Sigmoid colon (tissue), 4 donors: ENCODE data around the gene OOSP3.

Source experiments
- EP300 ChIP-seq, 4 donors: sonication (generic); formaldehyde crosslinking; IDR thresholded peaks; one replicate each; pipeline ENCODE4 v1.6.1; 2017; ENCODE audit warnings: antibody characterized with exemption in 4 of 4
- TF ChIP-seq, protein P1 (sequence below), 4 experiments: fragments of 450-650 bp in 3 of 4; fragments of 200-600 bp in 1 of 4; IDR thresholded peaks; one replicate each; pipeline ENCODE4 v1.5.1; 2016 to 2019; ENCODE audit warnings: antibody characterized with exemption in 4 of 4, mild to moderate bottlenecking in 3 of 4, moderate library complexity in 2 of 4

DNA sequence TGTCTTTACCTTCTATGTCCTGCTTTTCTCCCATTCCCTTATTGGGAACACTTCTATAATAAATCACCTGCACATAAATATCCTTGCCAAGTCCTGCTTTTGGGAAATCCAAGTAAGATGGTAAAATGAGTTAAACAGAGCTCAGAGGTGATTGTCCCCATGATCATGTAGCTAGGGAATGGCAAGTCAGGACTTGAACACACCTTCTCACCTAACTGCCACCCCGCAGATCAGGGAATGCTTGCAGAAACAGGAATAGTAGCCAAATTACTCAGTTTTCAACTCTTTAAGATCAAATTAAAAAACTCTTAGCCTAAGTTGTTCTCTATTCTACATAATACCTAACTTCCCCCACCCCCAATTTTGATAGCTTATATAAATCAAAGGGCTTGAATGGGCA lies 16.0 kb downstream of the OOSP3 start:
- TF ChIP-seq EP300 (IDR thresholded peaks at IDR 0.05) = no peak
- TF ChIP-seq, protein P1, sequence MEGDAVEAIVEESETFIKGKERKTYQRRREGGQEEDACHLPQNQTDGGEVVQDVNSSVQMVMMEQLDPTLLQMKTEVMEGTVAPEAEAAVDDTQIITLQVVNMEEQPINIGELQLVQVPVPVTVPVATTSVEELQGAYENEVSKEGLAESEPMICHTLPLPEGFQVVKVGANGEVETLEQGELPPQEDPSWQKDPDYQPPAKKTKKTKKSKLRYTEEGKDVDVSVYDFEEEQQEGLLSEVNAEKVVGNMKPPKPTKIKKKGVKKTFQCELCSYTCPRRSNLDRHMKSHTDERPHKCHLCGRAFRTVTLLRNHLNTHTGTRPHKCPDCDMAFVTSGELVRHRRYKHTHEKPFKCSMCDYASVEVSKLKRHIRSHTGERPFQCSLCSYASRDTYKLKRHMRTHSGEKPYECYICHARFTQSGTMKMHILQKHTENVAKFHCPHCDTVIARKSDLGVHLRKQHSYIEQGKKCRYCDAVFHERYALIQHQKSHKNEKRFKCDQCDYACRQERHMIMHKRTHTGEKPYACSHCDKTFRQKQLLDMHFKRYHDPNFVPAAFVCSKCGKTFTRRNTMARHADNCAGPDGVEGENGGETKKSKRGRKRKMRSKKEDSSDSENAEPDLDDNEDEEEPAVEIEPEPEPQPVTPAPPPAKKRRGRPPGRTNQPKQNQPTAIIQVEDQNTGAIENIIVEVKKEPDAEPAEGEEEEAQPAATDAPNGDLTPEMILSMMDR (IDR thresholded peaks at IDR 0.05) = no peak
